T-helper 1 cell treated with Interleukin-12 subunit alpha and Interleukin-12 subunit beta and Interleukin-4 antibody, amounts not matched to agents 30 μg/mL and 1 μg/mL, for 36 hours (primary cell): ENCODE results near the gene EIF3A.

Experiments
- H3K27ac Mint-ChIP-seq: one replicate; pipeline ENCODE4 v1.8.0; 2021; ENCODE audit warnings: mild to moderate bottlenecking, mixed read lengths
- H3K27me3 Mint-ChIP-seq: one replicate; pipeline ENCODE4 v1.8.0; 2021; ENCODE audit warnings: low read depth, mixed read lengths
- H3K36me3 Mint-ChIP-seq: one replicate; pipeline ENCODE4 v1.8.0; 2021; ENCODE audit warnings: low read depth, mixed read lengths
- H3K4me1 Mint-ChIP-seq: one replicate; pipeline ENCODE4 v1.8.0; 2021; ENCODE audit warnings: low read depth, mixed read lengths
- H3K4me3 Mint-ChIP-seq: one replicate; pipeline ENCODE4 v1.8.0; 2021; ENCODE audit warnings: mild to moderate bottlenecking, moderate library complexity, mixed read lengths
- H3K9me3 Mint-ChIP-seq: one replicate; pipeline ENCODE4 v1.8.0; 2021; ENCODE audit warnings: mixed read lengths

EIF3A gene

DNA sequence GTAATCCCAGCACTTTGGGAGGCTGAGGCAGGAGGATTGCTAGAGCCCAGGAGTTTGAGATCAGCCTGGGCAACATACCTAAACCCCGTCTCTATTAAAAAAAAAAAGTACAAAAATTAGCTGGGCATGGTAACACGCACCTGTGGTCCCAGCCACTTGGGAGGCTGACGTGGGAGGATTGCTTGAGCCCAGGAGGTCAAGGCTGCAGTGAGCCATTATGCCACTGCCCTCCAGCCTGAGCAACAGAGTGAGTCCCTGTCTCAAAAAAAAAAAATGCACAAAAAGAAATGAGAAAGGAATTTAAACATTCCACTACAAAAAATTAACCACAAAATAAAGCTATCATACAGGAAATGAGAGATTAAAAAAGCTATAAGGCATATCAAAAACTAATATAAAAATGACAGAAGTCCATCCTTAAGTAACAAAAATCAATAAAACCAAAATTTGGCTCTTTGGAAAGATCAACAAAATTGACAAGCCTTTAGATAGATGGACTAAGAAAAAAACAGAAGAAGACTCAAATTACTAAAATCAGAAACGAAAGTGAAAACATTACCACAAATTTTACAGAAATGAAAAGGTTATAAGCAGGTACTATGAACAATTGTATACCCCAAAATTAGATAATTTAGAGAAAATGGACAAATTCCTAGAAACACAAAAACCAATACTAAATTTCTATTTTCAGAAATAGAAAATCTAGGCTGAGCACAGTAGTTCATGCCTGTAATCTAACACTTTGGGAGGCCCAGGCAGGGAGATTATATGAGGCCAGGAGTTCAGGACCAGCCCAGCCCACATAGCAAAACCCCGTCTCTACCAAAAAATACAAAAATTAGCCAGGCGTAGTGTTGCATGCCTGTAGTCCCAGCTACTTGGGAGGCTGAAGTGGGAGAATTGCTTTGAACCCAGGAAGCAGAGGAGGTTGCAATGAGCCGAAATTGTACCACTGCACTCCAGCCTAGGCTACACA is 93.5 kb downstream of the EIF3A start:
- H3K4me1 Mint-ChIP-seq: peaks cover 11% of the 10 kb centered on the region
- H3K27me3 Mint-ChIP-seq: peaks cover 41% of the 10 kb centered on the region
- peak overlapping the region; percentile 59 for H3K27ac Mint-ChIP-seq
- H3K4me3 Mint-ChIP-seq: no peak overlapping the region
- peaks cover 11% of the 10 kb centered on the region for H3K36me3 Mint-ChIP-seq
- peaks cover 26% of the 10 kb centered on the region for H3K9me3 Mint-ChIP-seq

DNA sequence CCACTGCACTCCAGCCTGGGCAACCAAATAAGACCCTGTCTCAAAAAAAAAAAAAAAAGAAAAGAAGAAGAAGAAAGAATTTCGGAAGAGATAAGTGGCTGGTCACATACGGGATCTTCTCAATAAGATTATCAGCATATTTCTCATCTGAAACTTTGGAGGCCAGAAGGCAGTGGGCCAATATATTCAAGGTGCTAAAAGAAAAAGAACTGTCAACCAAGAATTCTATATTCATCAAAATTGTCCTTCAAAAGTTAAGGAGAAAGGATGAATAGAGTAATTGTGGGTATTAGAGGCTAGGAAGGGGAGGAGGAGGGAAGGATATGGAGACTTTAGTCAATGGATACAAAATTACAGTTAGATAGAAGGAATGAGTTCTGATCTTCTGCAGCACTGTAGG is 95.0 kb downstream of the EIF3A start:
- Mint-ChIP-seq H3K27ac (no peak overlapping the region), H3K4me1 (peaks cover 11% of the 10 kb centered on the region), H3K9me3 (peaks cover 26% of the 10 kb centered on the region), H3K4me3 (no peak overlapping the region), H3K27me3 (peaks cover 39% of the 10 kb centered on the region), H3K36me3 (peaks cover 11% of the 10 kb centered on the region)
